Stimulated activated CD4-positive, alpha-beta T cell treated with anti-CD3 and anti-CD28 coated beads, TNF-alpha, amount 100 ng/mL, for 1 hour (primary cell): Measurements from ENCODE around the gene BCAN.
"Not testable (repeated sequence)": the region's sequence is repeated elsewhere in the genome, so short reads cannot be mapped to it uniquely, and the experiment has no call there.

ENCODE experiments used
- DNase-seq, 3 donors: peaks; one replicate each; pipeline ENCODE4 v3.0.0-alpha.2; 2020; ENCODE audit warnings: low read depth in 3 of 3, low spot score in 1 of 3

The BCAN gene, protein sequence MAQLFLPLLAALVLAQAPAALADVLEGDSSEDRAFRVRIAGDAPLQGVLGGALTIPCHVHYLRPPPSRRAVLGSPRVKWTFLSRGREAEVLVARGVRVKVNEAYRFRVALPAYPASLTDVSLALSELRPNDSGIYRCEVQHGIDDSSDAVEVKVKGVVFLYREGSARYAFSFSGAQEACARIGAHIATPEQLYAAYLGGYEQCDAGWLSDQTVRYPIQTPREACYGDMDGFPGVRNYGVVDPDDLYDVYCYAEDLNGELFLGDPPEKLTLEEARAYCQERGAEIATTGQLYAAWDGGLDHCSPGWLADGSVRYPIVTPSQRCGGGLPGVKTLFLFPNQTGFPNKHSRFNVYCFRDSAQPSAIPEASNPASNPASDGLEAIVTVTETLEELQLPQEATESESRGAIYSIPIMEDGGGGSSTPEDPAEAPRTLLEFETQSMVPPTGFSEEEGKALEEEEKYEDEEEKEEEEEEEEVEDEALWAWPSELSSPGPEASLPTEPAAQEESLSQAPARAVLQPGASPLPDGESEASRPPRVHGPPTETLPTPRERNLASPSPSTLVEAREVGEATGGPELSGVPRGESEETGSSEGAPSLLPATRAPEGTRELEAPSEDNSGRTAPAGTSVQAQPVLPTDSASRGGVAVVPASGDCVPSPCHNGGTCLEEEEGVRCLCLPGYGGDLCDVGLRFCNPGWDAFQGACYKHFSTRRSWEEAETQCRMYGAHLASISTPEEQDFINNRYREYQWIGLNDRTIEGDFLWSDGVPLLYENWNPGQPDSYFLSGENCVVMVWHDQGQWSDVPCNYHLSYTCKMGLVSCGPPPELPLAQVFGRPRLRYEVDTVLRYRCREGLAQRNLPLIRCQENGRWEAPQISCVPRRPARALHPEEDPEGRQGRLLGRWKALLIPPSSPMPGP

DNA sequence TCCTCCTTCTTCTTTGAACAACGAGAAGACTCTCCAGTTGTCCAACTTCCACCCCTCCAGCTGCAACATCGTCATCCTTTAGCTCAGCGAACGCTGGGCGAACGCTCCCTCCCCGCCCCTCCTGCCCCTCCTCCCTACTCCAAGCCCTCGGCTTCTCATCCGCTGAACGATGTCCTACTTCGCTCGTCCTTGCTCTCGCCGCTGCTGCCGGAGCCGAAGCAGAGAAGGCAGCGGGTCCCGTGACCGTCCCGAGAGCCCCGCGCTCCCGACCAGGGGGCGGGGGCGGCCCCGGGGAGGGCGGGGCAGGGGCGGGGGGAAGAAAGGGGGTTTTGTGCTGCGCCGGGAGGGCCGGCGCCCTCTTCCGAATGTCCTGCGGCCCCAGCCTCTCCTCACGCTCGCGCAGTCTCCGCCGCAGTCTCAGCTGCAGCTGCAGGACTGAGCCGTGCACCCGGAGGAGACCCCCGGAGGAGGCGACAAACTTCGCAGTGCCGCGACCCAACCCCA is at the start of gene BCAN:
Gene BCAN, plus strand, starts transcription at position 357 of the 504 bp plus-strand sequence. CDS start 3,938 bp downstream, outside the sequence.
- no peak for DNase-seq

DNA sequence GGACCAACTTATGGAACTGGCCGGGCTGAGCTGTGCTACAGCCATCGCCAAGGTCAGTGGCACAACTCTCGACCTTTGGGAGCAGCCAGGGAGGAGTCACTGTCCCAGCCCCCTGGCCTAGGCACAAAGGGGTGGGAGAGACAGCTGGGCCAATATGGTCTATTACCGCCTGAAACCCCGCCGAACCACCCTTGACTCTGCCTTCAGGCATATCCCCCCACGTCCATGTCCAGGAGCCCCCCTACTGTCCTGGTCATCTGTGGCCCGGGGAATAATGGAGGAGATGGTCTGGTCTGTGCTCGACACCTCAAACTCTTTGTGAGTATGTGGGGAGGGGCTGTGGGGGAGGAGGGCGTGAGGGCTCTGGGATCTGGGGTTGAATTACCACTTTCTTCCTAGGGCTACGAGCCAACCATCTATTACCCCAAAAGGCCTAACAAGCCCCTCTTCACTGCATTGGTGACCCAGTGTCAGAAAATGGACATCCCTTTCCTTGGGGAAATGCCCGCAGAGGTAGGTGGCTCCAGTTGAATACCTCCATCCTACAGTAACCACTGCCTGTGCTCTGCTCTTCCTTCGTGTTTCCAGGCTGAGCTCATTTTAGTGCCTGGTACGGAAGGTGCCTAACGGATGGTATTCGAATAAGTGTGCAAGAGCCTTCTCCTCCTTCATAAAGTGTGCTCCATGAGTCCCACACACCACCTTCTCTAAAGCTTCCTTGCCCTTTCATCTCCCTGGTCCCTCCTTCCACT is 49.6 kb upstream of the BCAN start:
- no peak for DNase-seq

DNA sequence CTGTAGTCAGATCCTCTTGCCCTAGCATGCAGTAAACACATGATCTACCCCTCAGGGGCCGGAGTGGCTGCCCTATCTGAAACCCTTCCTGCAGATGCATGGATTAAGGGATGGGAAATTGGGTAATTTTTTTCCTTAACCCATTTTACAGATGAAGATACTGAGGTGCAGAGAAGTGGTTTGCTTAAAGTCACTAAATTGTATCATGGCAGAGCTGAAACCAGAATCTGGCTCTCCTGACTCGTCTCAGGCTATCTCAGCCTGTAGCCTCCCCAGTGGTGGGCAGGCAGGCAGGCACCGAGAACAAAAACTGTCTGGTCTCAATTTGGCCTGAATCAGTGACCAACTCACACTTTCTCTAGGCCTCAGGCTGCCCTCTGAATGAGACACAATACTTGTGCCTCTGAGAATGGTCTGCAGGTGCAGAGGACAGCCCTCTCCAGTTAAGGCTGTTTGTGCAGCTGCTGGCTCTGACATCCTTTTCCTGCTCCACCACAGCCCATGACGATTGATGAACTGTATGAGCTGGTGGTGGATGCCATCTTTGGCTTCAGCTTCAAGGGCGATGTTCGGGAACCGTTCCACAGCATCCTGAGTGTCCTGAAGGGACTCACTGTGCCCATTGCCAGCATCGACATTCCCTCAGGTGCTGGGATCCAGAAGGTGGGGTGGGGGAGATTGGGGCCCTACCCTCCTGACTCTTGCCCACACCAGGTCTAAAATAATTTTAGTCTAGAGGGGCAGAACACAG is 48.8 kb upstream of the BCAN start:
- no peak for DNase-seq

DNA sequence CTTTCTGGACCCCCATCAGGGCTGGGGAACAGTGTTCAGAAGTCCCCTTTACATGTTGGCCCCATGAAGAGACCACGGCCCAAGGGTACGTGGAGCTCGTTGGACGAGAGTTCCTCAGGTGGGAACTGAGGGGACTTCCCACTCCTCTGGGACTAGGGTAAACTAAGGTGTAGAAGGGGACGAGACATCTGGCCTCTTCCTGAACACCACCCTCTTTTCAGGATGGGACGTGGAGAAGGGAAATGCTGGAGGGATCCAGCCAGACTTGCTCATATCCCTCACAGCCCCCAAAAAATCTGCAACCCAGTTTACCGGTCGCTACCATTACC is 48.3 kb upstream of the BCAN start:
- DNase-seq = no peak

DNA sequence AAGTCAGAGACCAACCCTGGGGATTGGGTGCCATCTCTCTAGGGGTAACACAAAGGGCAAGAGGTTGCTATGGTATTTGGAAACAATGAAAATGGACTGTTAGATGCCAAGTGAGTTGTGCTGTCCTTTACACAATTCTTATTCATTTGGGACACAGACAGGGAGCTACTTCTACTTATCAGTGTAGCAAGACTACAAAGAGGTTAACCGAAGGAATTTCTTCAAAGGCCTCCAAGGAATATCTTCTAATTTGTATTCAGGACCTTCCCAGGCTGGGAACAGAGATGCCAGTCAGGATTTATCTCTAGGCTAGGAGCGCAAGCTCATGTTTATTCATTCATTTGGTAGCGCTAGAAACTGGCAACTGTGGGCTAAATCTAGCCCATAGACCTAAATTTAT is 47.7 kb upstream of the BCAN start:
- DNase-seq = no peak

DNA sequence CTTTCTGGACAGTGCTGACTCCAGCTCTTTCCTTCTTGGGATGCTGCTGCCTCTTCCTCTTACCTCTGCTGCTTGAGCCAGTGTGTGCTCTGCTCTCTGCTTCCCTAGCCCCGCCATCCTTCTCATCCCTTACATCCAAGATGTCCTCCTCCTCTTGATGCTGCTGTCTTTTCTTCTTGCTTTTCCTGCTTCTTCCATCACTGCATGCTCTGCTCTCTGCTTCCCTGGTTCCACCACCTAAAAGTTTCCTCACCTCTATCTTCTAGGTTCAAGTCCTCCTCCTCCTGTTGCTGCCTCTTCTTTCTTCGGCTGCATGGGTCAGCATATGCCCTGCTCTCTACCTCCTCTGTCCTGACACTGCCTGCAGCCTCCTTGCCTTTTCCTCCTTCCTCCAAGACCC is 46.9 kb upstream of the BCAN start:
- no peak for DNase-seq

DNA sequence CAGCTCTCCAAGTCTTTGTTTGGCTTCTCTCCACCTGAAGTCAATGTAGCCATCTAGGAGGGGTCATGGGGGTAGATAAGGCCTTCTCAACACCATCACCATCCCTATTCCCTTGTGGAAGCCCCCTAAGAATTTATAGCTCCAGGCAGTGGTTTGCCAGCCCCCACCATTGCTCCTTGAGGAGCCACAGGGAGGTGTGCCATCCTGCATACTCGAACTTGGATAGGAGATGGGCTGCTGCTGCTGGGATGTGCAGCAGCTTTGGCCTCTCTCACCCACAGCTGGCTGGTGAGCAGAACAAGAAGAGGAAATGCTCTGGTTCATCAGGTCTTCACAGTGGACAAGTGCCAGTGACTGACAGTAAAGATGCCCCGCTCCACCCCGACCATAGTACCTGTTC is 45.5 kb upstream of the BCAN start:
- no peak for DNase-seq

DNA sequence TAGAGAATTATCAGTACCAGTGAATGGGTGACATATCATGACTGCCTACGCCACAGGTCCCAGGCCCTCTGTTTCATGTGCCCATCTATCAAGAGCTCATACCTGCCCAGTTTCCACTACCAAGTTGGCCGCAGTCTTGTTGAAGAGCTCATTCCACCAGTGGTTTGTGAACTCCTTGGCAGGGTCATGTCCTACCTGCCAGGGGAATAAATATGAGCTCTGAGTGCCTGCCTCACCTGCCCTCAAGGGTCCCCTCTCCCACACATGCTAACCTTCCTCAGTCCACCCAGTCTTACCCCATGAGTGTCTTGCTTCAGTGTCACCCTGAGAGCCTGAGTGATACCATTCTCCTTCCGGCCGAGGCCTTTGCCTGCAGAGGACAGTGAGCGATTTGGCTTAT is 43.8 kb upstream of the BCAN start:
- no peak for DNase-seq

DNA sequence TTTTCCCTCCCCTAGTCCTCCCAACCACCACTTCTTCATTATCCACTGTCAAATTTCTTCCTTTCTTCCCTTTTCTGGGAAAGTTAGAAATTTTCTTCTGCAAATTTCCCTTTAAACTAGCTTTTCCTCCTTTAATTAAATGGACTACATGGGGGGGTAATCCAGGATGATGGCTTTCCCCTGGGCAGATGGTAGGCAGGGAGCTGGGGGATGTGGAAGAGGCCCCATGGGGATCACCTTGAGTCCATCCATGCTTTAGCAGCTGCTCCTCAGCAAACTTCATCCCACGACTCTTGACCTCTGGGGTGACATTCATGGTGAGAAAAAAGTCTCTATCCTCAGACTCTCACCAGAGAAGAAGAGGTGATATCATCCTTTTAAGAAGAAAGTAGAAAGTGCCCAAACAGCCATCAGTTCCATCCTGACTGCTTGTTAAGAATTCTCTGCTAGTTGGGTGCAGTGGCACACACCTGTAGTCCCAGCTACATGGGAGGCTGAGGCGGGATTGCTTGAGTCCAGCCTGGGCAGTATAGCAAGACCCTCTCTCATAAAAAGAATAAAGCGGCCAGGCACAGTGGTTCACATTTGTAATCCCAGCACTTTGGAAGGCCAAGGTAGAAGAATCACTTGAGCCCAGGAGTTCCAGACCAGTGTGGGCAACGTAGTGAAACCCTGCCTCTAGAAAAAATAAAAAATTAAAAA is 43.0 kb upstream of the BCAN start:
- DNase-seq = no peak

DNA sequence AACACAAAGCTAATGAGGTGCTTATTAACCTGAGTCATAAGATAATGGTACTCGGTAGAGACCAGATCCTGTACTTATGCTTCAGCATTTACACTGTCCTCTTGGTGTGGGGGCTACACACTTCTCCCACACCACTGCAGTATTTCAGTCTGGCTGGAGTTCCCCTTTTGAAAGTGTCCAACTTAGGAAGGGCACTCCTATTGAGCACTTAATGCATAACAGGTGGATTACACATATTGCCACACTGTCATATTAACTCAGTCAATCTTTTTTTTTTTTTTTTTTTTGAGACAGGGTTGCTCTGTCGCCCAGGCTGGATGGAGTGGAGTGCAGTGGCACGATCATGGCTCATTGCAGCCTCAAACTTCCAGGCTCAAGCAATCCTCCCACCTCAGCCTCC is 42.1 kb upstream of the BCAN start:
- no peak for DNase-seq

DNA sequence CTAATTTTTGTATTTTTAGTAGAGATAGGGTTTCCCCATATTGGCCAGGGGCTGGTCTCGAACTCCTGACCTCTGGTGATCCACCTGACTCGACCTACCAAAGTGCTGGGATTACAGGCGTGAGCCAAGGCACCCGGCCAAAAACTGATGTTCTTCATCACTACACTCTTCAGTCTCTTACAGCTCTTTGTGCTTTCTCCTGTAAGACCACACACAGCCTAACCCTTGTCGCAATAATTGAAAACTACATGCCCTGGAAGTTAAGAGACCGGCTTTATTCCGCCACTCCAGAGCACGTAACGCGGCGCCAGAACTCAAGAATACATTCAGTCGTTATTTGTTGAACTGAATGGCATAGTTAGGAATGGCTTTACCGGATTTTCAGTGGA is 41.2 kb upstream of the BCAN start:
- DNase-seq = no peak

DNA sequence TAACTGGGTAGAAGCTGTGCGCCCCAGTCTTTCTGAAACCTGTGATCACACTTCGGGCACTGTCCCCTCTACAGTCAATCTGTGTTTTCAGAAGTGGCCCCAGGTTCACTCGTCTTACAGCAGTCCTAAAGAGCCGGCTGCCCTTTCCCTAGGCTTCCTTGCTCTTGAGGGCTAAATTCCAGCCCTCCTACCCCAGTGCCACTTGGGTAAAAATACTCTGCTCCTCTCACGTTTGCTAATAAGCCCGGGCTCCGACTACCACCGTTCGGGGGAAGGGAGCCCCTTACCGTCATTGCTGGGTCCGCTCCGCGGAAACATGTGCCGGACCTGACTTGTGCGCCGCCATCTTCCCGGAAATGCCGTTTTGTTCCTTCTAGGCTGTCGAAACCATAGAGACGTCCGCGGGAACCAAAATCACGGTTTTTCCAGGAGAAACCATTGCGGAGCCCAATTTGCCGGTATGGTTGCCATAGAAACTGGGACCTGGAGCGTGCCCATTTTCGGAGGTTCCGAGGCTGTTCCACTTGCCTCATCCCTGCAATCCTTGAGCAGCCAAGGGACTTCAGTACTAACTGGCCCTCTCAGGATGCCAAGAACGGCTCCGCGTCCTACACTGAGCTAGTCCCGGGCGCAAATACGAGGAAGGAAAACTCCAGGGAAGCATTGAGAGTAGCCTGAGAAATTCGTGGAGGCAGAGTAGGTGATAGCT is 40.6 kb upstream of the BCAN start, which contains the start of gene GPATCH4:
Gene GPATCH4, minus strand, starts transcription at position 358 of the 709 bp plus-strand sequence.
- peak; percentile 37 to 55 (median 48) for DNase-seq

DNA sequence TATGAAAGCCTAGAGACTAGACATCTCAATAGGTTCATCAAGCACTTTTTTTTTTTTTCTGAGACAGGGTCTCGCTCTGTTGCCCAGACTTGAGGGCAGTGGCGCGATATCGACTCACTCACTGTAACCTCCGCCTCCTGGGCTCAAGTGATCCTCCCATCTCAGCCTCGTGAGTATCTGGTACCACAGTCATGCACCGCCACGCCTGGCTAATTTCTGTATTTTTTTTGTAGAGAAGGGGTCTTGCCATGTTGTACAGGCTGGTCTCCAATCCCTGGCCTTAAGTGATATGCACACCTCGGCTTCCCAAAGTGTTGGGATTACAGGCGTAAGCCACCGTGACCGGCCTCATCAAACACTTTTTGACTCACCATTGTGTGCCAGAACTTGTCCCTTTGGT is 40.0 kb upstream of the BCAN start:
- DNase-seq = no peak

DNA sequence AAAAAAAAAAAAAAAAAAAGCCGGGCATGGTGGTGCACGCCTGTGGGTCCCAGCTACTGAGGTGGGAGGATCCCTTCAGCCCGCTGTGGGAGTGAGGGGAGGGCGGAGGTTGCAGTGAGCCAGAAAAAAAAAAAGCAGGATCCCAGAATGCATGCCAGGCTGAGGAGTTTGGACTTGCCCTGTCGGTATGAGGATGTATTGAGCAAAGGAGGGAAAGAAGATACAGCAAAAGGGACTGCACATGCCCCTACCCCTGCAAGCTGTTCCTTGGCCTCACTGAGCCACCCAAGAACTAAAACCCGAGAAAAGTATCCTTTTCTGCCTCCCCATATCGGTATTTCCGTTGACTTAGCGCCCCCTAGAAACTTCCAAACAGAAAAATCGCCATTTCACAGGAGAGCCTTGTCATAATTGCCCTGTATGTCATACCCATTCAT is 39.3 kb upstream of the BCAN start:
- DNase-seq = no peak

DNA sequence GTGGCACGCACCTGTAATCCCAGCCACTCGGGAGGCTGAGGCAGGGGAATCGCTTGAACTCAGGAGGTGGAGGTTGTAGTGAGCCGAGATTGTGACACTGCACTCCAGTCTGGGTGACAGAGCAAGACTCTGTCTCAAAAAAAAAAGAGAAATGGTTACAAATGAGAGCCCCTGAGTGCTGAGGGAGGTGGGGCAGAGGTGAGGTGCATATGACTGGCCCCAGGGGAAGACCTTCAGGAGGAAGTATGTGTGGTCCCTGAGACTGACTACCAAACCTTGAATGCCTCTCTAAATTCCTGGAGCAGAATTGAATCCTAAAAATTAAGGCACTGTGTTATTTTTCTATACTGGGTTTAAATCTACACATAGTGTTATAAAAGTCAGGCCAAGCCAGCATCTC is 34.6 kb upstream of the BCAN start:
- not testable (repeated sequence) for DNase-seq

DNA sequence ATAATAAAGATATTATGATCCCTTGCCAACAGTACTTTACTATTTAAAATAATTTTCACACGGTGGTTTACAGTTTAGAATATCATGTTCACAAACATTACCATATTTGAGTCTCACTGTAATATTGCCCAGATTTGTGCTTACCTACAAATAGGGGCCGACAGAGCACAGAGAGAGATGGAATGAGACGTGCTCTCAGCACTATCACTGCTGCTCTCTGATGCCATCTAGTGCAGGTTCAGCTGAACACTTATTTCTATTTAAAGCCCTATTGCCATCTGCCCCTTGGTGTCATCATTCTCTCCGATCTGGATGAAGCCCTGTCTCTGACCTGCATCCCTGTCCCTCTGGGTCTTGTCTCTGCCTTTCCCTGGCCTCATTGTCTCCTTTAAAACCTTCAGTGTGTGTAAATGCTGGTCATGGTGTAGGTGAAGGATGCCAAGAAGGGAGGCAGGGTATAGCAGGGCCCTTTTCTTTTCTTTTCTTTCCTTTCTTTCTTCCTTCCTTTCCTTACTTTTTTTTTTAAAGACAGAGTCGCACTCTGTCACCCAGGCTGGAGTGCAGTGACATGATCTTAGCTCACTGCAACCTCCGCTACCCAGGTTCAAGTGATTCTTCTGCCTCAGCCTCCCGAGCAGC is 33.8 kb upstream of the BCAN start:
- DNase-seq = peak in 1 of 3 donors; percentile 42

DNA sequence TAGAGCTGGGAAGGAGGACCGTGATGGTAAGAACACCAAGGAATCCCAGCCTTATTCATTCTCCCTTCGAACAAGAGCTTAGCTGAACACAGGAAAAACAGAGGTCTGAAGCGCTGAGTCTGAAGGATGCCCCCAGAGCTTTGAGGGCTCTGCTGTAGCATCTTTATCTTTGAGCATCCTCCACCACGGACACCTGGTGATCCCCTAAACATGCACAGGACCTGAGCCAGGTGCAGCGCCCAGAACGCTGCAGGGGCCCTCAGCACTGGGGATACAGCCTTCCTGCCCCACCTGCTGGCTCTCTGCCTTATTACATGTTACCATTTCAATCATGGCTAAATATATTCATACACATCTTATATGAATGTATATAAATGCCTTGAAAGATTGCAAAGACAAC is 32.9 kb upstream of the BCAN start:
- DNase-seq = no peak

DNA sequence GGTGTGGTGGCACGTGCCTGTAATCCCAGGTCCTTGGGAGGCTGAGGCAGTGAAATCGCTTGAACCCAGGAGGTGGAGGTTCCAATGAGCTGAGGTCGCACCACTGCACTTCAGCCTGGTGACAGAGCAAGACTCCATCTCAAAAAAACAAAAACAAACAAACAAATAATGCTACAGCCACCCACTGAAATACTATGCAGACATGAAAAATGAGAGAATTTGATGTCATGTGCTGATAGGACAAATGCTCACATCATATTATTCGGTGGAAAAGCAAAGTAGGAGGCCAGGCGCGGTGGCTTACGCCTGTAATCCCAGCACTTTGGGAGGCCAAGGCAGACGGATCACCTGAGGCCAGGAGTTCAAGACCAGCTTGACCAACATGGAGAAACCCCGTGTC is 31.8 kb upstream of the BCAN start:
- not testable (repeated sequence) for DNase-seq

DNA sequence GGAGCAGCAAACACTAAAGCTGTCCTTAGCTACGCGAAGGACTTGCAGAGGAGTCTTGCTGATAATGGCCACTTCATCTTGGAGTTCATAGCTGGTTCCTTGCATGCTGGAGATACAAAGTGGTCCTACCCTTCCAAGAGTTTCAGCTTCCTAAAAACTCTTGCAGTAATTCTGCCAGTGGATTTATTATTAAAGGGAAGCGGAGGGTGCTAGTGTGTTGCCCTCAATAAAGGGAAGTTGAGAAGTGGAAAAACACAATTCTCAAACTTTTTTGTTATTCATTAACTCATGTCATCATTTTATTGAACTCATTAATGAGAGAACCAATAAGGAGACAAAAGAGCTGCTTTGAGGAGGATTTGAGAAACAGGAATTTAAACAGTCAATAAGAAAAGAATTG is 29.3 kb upstream of the BCAN start:
- no peak for DNase-seq
